Measurements from ENCODE around the gene NKX2-3. TPM values are rescaled to one million over a fixed set of nuclear protein-coding genes. Genes with fewer than 3 reads are reported as not detected.

The NKX2-3 gene
- total RNA-seq, 1 donor from 2014 or later, result not detected

DNA sequence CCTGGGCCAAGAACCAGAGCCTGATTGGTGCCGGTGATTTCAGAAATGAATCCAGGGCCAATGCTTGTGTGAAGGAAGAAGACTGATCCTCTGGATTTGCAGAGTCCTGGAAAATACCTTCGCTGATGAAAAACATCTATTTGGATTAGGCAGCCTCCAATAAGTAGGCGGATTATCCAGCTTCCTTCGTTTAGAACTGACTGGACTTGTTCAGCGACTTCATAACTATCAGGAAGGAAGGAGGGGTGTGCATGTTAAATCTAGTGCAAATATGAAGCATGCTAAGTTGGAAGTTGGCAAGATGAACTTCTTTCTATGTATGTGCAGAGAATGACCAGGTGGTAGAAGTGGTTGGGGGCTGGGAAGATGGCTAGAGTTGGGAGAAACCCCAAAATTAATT is 41.0 kb downstream of the NKX2-3 start:
- Mint-ChIP-seq H3K27me3 (peaks cover 4% of the 10 kb centered on the region), H3K4me1 (ENCODE audit: low read depth) (no peaks in the 10 kb centered on the region), H3K27ac (no peak overlapping the region), H3K4me3 (ENCODE audit: low read depth) (no peak overlapping the region), H3K36me3 (ENCODE audit: insufficient read depth) (no peaks in the 10 kb centered on the region), H3K9me3 (ENCODE audit: low read depth) (no peaks in the 10 kb centered on the region)
- TF ChIP-seq, protein P1, sequence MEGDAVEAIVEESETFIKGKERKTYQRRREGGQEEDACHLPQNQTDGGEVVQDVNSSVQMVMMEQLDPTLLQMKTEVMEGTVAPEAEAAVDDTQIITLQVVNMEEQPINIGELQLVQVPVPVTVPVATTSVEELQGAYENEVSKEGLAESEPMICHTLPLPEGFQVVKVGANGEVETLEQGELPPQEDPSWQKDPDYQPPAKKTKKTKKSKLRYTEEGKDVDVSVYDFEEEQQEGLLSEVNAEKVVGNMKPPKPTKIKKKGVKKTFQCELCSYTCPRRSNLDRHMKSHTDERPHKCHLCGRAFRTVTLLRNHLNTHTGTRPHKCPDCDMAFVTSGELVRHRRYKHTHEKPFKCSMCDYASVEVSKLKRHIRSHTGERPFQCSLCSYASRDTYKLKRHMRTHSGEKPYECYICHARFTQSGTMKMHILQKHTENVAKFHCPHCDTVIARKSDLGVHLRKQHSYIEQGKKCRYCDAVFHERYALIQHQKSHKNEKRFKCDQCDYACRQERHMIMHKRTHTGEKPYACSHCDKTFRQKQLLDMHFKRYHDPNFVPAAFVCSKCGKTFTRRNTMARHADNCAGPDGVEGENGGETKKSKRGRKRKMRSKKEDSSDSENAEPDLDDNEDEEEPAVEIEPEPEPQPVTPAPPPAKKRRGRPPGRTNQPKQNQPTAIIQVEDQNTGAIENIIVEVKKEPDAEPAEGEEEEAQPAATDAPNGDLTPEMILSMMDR (IDR thresholded peaks at IDR 0.05; ENCODE audit: unreplicated experiment), result no peak
- DNase-seq (ENCODE audit: low spot score, unreplicated experiment), result no peak

DNA sequence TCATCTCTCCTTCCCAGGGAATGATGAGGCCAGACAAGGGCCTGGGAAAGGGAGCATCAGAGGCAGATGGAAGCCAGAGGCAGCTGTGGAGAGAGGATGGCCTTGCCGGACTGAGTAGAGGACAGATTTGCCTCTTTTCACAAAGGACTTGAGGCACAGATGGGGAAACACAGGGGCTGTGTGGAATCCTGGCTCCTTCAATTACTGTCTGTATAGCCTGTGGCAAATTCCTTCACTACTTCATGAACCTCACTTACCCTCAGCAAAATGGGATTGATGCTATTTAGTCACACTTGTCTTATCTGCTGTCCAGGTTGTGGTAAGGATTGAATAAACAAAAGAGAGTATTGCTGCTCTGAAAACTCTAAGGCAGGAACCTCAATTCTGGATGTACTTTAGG is 47.2 kb downstream of the NKX2-3 start:
- H3K36me3 Mint-ChIP-seq (ENCODE audit: insufficient read depth), result no peaks in the 10 kb centered on the region
- H3K4me3 Mint-ChIP-seq (ENCODE audit: low read depth), result no peak overlapping the region
- no peaks in the 10 kb centered on the region for H3K4me1 Mint-ChIP-seq (ENCODE audit: low read depth)
- H3K9me3 Mint-ChIP-seq (ENCODE audit: low read depth), result no peaks in the 10 kb centered on the region
- no peak overlapping the region for H3K27ac Mint-ChIP-seq
- H3K27me3 Mint-ChIP-seq, result peaks cover 6% of the 10 kb centered on the region
- TF ChIP-seq, protein P1 (IDR thresholded peaks at IDR 0.05; ENCODE audit: unreplicated experiment), result no peak
- DNase-seq (ENCODE audit: low spot score, unreplicated experiment), result no peak

DNA sequence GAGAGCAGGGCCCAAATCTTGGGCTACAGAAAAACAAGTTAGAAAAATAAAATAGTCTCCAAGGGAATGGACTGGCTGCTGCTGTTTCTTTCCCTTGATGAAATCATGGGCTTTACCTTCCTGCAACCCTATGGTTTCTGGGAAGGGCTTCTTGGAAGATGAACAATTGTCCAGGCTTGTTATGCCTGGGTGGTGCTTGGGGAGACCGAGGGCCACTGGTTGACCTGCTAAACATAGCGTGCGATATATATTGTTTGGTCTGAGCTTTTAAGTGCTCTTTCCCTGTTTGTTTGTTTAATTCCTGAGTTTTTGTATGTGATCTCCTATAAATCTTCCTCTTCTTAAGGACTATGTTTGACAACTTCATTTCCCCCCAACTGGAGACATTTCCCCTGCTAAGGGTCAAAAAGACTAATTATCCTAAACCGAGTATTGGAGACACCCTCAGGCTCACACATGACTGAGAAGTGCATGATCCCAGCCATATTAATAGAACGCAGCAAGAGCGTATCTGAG is 49.6 kb downstream of the NKX2-3 start:
- H3K27ac Mint-ChIP-seq, result no peak overlapping the region

DNA sequence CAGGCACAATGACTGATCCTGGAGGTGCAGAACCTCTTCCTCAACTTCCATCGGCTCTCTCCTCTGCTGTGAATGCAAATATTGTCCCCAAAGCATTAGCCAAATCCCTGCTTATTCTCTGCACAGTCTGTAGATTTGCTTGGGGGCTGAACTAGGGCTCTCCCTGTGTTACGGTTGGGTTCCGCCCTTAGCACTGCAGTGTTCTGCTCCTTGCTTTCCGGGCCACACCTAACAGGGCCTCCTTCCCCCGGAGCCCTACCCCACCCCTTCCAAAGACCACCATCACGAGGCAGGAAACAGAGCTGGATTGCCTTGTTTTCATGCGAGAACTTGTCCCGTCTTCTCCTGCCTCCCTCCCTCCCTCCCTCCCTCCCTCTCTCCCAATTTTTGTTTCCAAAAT is 50.9 kb downstream of the NKX2-3 start:
- H3K36me3 Mint-ChIP-seq (ENCODE audit: insufficient read depth), result no peaks in the 10 kb centered on the region
- H3K4me3 Mint-ChIP-seq (ENCODE audit: low read depth), result no peak overlapping the region
- peaks cover 8% of the 10 kb centered on the region for H3K27me3 Mint-ChIP-seq
- TF ChIP-seq, protein P1 (IDR thresholded peaks at IDR 0.05; ENCODE audit: unreplicated experiment), result no peak
- no peak overlapping the region for H3K27ac Mint-ChIP-seq
- no peak for DNase-seq (ENCODE audit: low spot score, unreplicated experiment)
- H3K4me1 Mint-ChIP-seq (ENCODE audit: low read depth), result no peaks in the 10 kb centered on the region
- H3K9me3 Mint-ChIP-seq (ENCODE audit: low read depth), result no peaks in the 10 kb centered on the region

More for the DNA sequence above, 49.6 kb downstream of the NKX2-3 start:
- DNase-seq (ENCODE audit: low spot score, unreplicated experiment), result no peak
- TF ChIP-seq, protein P1 (IDR thresholded peaks at IDR 0.05; ENCODE audit: unreplicated experiment), result no peak
- Mint-ChIP-seq H3K36me3 (ENCODE audit: insufficient read depth) (no peaks in the 10 kb centered on the region), H3K9me3 (ENCODE audit: low read depth) (no peaks in the 10 kb centered on the region), H3K4me1 (ENCODE audit: low read depth) (no peaks in the 10 kb centered on the region), H3K27me3 (peaks cover 9% of the 10 kb centered on the region), H3K4me3 (ENCODE audit: low read depth) (no peak overlapping the region)

Other genes starting within 250 kb of the NKX2-3 start
- 0.36 and 0.38 TPM in 2 replicates for gene CNNM1, start 203.6 kb upstream of the NKX2-3 start, total RNA-seq
- 23.7 and 26.9 TPM in 2 replicates for gene GOT1, start 102.3 kb upstream of the NKX2-3 start, total RNA-seq
- gene SLC25A28, start 87.5 kb downstream of the NKX2-3 start, total RNA-seq, result 29.4 and 32.0 TPM in 2 replicates
- 29.1 and 31.2 TPM in 2 replicates for gene ENTPD7, start 126.6 kb downstream of the NKX2-3 start, total RNA-seq
- 45.4 and 46.6 TPM in 2 replicates for gene COX15, start 199.2 kb downstream of the NKX2-3 start, total RNA-seq
- 11.6 and 13.0 TPM in 2 replicates for gene CUTC, start 199.3 kb downstream of the NKX2-3 start, total RNA-seq
- 0.75 and 0.89 TPM in 2 replicates for gene ABCC2, start 249.7 kb downstream of the NKX2-3 start, total RNA-seq